K562 (cell line): ENCODE measurements around the gene NCAM2. TPM values are rescaled to one million over a fixed set of nuclear protein-coding genes. Genes with fewer than 3 reads are reported as not detected.

Experiments
- ATAC-seq: fragments of 200-7000 bp; cut with Tn5 transposase; 3 replicates; pipeline ENCODE4 v1.9.1; 2020; ENCODE audit warnings: moderate library complexity
- BruUV-seq: library from RNA; stranded (reverse); fragments of 400-500 nt; replicated peaks from 2 replicates; lab custom pipeline; 2021; lab: Mats Ljungman, UMichigan
- CTCF ChIA-PET: fragments of 300-600 bp; formaldehyde crosslinking; extraction: SDS; loops from one replicate; lab custom pipeline; 2021; ENCODE audit warnings: low intra/inter-chr PET ratio; lab: Yijun Ruan, JAX
- POLR2A ChIA-PET: fragments of 300-600, 350-650 bp; sonication (Branson Sonifier 250); formaldehyde crosslinking; extraction: SDS; loops from one replicate; lab custom pipeline; 2021; ENCODE audit warnings: antibody characterized with exemption, inconsistent platforms; lab: Yijun Ruan, JAX
- DNase-seq, 4 experiments: peaks; one replicate each; pipeline versions ENCODE4 v3.0.0 to v3.0.0-alpha.2; 2011 to 2018; ENCODE audit warnings: low spot score in 3 of 4, mixed read lengths in 3 of 4; ENCODE audit errors: extremely low read depth in 1 of 4
- FAIRE-seq: peaks from 2 replicates; lab custom pipeline; 2011; peaks lifted over from hg19 to GRCh38; lab: Jason Lieb, UNC
- H2AFZ ChIP-seq: 2 replicates; pipeline ENCODE4 v1.6.0; 2011; ENCODE audit warnings: low read depth, low read length, control low read depth, inconsistent platforms
- H3K27ac ChIP-seq: fragments of 200-600 bp; 3 replicates; pipeline ENCODE4 v1.8.0; 2011; ENCODE audit warnings: low read depth, mild to moderate bottlenecking, control low read depth, inconsistent platforms, low read length, moderate library complexity, mixed read lengths; ENCODE audit errors: extremely low read depth
- H3K27me3 ChIP-seq, 2 experiments: fragments of 300-600 bp in 1 of 2; 2 replicates in 1 of 2; 3 replicates in 1 of 2; pipeline versions ENCODE4 v1.6.0 to v1.8.0; 2011; ENCODE audit warnings: inconsistent platforms in 2 of 2, low read length in 2 of 2, mild to moderate bottlenecking in 1 of 2, mixed read lengths in 1 of 2, moderate library complexity in 1 of 2; ENCODE audit not compliant: control insufficient read depth in 2 of 2, insufficient read depth in 2 of 2
- H3K36me3 ChIP-seq: fragments of 300-600 bp; 3 replicates; pipeline ENCODE4 v1.8.0; 2011; ENCODE audit warnings: mild to moderate bottlenecking, low read length, inconsistent platforms; ENCODE audit not compliant: control insufficient read depth, insufficient read depth
- H3K4me1 ChIP-seq, 2 experiments: fragments of 200-600 bp in 1 of 2; replicated peaks in 1 of 2; 2 replicates in 1 of 2; 3 replicates in 1 of 2; pipeline versions ENCODE4 v1.5.1 to v1.8.0; 2011; ENCODE audit warnings: inconsistent platforms in 2 of 2, low read length in 2 of 2, mild to moderate bottlenecking in 1 of 2, mixed read lengths in 1 of 2, moderate library complexity in 1 of 2; ENCODE audit not compliant: control insufficient read depth in 2 of 2, insufficient read depth in 2 of 2
- H3K4me2 ChIP-seq: 2 replicates; pipeline ENCODE4 v1.6.1; 2011; ENCODE audit warnings: low read length, control low read depth, inconsistent platforms, mixed read lengths; ENCODE audit not compliant: insufficient read depth
- H3K4me3 ChIP-seq: fragments of 200-600 bp; sonication (generic), shearing (Covaris generic); 2 replicates; pipeline ENCODE4 v1.5.1; 2016; ENCODE audit warnings: control low read depth, inconsistent platforms
- H3K79me2 ChIP-seq: fragments of 200-600 bp; 3 replicates; pipeline ENCODE4 v1.8.0; 2011; ENCODE audit warnings: low read length, inconsistent platforms; ENCODE audit not compliant: control insufficient read depth, insufficient read depth
- H3K9ac ChIP-seq, 2 experiments: 2 replicates each; pipeline versions ENCODE4 v1.6.0 to v1.6.1; 2011; ENCODE audit warnings: low read depth in 2 of 2, low read length in 2 of 2, control low read depth in 1 of 2, inconsistent platforms in 1 of 2, mild to moderate bottlenecking in 1 of 2, mixed read lengths in 1 of 2; ENCODE audit not compliant: insufficient read depth in 1 of 2
- H3K9me1 ChIP-seq: one replicate; pipeline ENCODE4 v1.6.0; 2011; ENCODE audit warnings: inconsistent platforms, mild to moderate bottlenecking, low read length, moderate library complexity; ENCODE audit not compliant: control insufficient read depth, insufficient read depth
- H3K9me3 ChIP-seq: replicated peaks from 2 replicates; pipeline ENCODE4 v1.5.1; 2011; ENCODE audit warnings: low read depth, low read length, inconsistent platforms; ENCODE audit not compliant: control insufficient read depth, insufficient read depth
- H4K20me1 ChIP-seq: replicated peaks from 2 replicates; pipeline ENCODE4 v1.6.1; 2011; ENCODE audit warnings: low read length, inconsistent platforms, mixed read lengths; ENCODE audit not compliant: control insufficient read depth, insufficient read depth
- BCL6 ChIP-seq: fragments of 250-450 bp; sonication (Bioruptor Pico); IDR thresholded peaks from 2 replicates; pipeline ENCODE4 v1.4.0; 2020
- HDAC2 ChIP-seq: fragments of 450-650 bp; IDR thresholded peaks from 2 replicates; pipeline ENCODE4 v1.6.1; 2016; ENCODE audit warnings: mild to moderate bottlenecking
- HOXB6 ChIP-seq: fragments of 250-450 bp; sonication (Bioruptor Pico); IDR thresholded peaks from 2 replicates; pipeline ENCODE4 v1.5.1; 2022; ENCODE audit warnings: mild to moderate bottlenecking, borderline replicate concordance
- LCOR ChIP-seq: sonication (generic); formaldehyde crosslinking; IDR thresholded peaks from 2 replicates; pipeline ENCODE4 v1.8.0; 2022; ENCODE audit warnings: mild to moderate bottlenecking, missing genetic modification reagents
- MCM3 ChIP-seq: fragments of 450-650 bp; IDR thresholded peaks from 2 replicates; pipeline ENCODE4 v1.6.1; 2016
- MTA1 ChIP-seq: fragments of 450-650 bp; IDR thresholded peaks from 2 replicates; pipeline ENCODE4 v1.6.1; 2017; ENCODE audit warnings: borderline replicate concordance
- NCOA4 ChIP-seq: fragments of 450-650 bp; IDR thresholded peaks from 2 replicates; pipeline ENCODE4 v1.6.1; 2018; ENCODE audit warnings: mild to moderate bottlenecking; ENCODE audit not compliant: partially characterized antibody
- RBFOX2 ChIP-seq: fragments of 200-400 bp; formaldehyde crosslinking; IDR thresholded peaks from 2 replicates; pipeline ENCODE4 v1.6.1; 2017; ENCODE audit warnings: low read depth, mild to moderate bottlenecking, low read length, moderate library complexity
- RBM34 ChIP-seq: fragments of 200-400 bp; formaldehyde crosslinking; IDR thresholded peaks from 2 replicates; pipeline ENCODE4 v1.6.1; 2018; ENCODE audit warnings: low read length, borderline replicate concordance; ENCODE audit not compliant: insufficient read depth
- SMC3 ChIP-seq: conservative IDR thresholded peaks from 2 replicates; pipeline ENCODE4 v1.6.1; 2011; ENCODE audit warnings: low read depth, low read length, improper control_type of control experiment; ENCODE audit not compliant: insufficient read depth
- TARDBP ChIP-seq: fragments of 450-650 bp; IDR thresholded peaks from 2 replicates; pipeline ENCODE4 v1.6.1; 2016
- TEAD1 ChIP-seq, 2 experiments: fragments of 450-650 bp in 1 of 2; sonication (generic) in 1 of 2; formaldehyde crosslinking; IDR thresholded peaks; 2 replicates each; pipeline versions ENCODE4 v1.4.0 to v1.8.0; 2020 to 2022; ENCODE audit warnings: mild to moderate bottlenecking in 2 of 2, missing genetic modification reagents in 1 of 2
- ZNF165 ChIP-seq: fragments of 250-450 bp; sonication (Bioruptor Pico); IDR thresholded peaks from 2 replicates; pipeline ENCODE4 v1.4.0; 2020; ENCODE audit warnings: borderline replicate concordance
- WGBS: fragments of 100-300 bp; shearing (Covaris generic); methylation state at CpG from one replicate; pipeline ENCODE4 v1.1.6; 2016; ENCODE audit warnings: low coverage, mixed read lengths; ENCODE audit not compliant: insufficient coverage; ENCODE audit errors: missing lambda C conversion rate; 5-methylcytosine and 5-hydroxymethylcytosine counted together
- in situ Hi-C: fragments of 300-500 bp; cut with MboI; formaldehyde crosslinking; loops from 4 replicates; pipeline ENCODE4 v1.15.0; 2018; ENCODE audit warnings: inconsistent platforms, mixed read lengths
- intact Hi-C: fragments of 100-400 bp; cut with micrococcal nuclease; formaldehyde crosslinking; loops from 2 replicates; pipeline ENCODE4 v1.14.2; 2022
- polyA plus RNA-seq, 8 experiments: library from polyadenylated mRNA; depleted of rRNA in 4 of 8; stranded (reverse) in 5 of 8; unstranded in 3 of 8; fragments of >200 nt; fragmentation: Nextera tagmentation in 2 of 8; fragmentation: Illumina TruSeq in 1 of 8; extraction: Ambion mirVana in 2 of 8; extraction: Trizol in 1 of 8; gene quantifications; 2 replicates each; pipeline versions ENCODE4 v1.2.1 to v1.2.3, GENCODE V29; 2011 to 2014; ENCODE audit warnings: inconsistent platforms in 1 of 8, missing spikeins in 1 of 8
- total RNA-seq, 7 experiments: library from RNA; depleted of rRNA in 6 of 7; stranded (reverse); fragments of >200 nt in 6 of 7; fragmentation: Illumina TruSeq in 2 of 7; extraction: Trizol in 2 of 7; gene quantifications; 2 replicates each; pipeline versions ENCODE4 v1.2.1 to v1.2.3, GENCODE V29; 2011 to 2021; ENCODE audit warnings: low replicate concordance in 1 of 7
- TF ChIP-seq, protein P1 (sequence below), 2 experiments: fragments of 200-800 bp in 1 of 2; sonication (Bioruptor generic) in 1 of 2; sonication (generic) in 1 of 2; formaldehyde crosslinking in 1 of 2; IDR thresholded peaks in 1 of 2; conservative IDR thresholded peaks in 1 of 2; 2 replicates each; pipeline versions ENCODE4 v1.5.0 to v1.6.1; 2016 to 2020; ENCODE audit warnings: missing compliant biosample characterization in 1 of 2, missing genetic modification characterization in 1 of 2, missing genetic modification reagents in 1 of 2
- TF ChIP-seq, protein P2 (sequence below): IDR thresholded peaks from 2 replicates; pipeline ENCODE4 v1.6.1; 2012; ENCODE audit warnings: low read depth, low read length, improper control_type of control experiment, borderline replicate concordance
- TF ChIP-seq, protein P3 (sequence below), 2 experiments: IDR thresholded peaks; 2 replicates each; pipeline ENCODE4 v1.6.1; 2012; ENCODE audit warnings: improper control_type of control experiment in 2 of 2, low read depth in 2 of 2, low read length in 2 of 2, borderline replicate concordance in 1 of 2

Gene NCAM2
- total and polyA plus RNA-seq, 9 of the 15 experiments (the other 6 are each of a cell fraction or from before 2014, with no cell fraction given), result 14.0 to 58.2 (median 27.8) TPM

DNA sequence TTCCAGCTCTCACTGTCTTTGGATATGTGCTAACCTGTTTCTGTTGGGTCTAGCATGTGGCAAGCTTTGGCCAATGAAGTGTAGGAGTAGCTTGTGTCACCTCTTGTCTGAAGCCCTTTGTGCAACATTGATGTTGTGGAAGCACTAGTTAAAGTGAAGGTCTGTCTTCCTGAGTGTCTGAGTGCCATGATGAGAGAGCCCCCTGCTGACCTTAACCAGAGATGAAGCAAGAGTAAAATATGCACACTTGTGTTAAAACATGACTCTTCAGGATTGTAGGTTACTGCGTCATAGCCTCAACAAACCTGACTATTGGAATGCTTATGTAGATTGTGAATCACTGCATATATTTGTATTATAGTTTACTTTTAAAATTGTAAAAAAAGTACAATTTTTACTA, 103.7 kb downstream of the NCAM2 start:
- WGBS, result 10% methylated on average over 1 of the region's 1 CpG
- H3K9ac ChIP-seq, result no peak overlapping the region
- H3K36me3 ChIP-seq, result no peaks in the 10 kb centered on the region
- no peaks in the 10 kb centered on the region for H4K20me1 ChIP-seq
- ChIA-PET POLR2A (interaction anchor here (0.6 kb wide), 1 partner anchor 72 kb away, joined by 3 read pairs; no protein-coding TSS in a partner anchor), CTCF (interaction anchor here (1.4 to 1.6 kb wide), 2 partner anchors 98 to 102 kb away, joined by 8 to 13 read pairs; no protein-coding TSS in a partner anchor)
- intact Hi-C loops, result loop anchor here (1.0 kb wide), 1 partner anchor 99 kb away; no protein-coding TSS in a partner anchor
- no peaks in the 10 kb centered on the region for H3K79me2 ChIP-seq
- no peaks in the 10 kb centered on the region for H3K4me1 ChIP-seq
- BruUV-seq, result no TSS peak
- H3K27me3 ChIP-seq, result no peaks in the 10 kb centered on the region
- H3K4me3 ChIP-seq, result no peak overlapping the region
- no peak overlapping the region for H3K4me2 ChIP-seq
- H3K27ac ChIP-seq, result no peak overlapping the region
- no peak overlapping the region for H2AFZ ChIP-seq
- peak; percentile 10 to 66 (median 18) for DNase-seq
- peak; percentile 93 for ATAC-seq
- FAIRE-seq, result peak; percentile 85
- no peaks in the 10 kb centered on the region for H3K9me3 ChIP-seq
- no peaks in the 10 kb centered on the region for H3K9me1 ChIP-seq
- in situ Hi-C loops, result loop anchor here (10.0 kb wide), 1 partner anchor 97 kb away; no protein-coding TSS in a partner anchor
- no peak for TF ChIP-seq TARDBP
- TF ChIP-seq, protein P1, sequence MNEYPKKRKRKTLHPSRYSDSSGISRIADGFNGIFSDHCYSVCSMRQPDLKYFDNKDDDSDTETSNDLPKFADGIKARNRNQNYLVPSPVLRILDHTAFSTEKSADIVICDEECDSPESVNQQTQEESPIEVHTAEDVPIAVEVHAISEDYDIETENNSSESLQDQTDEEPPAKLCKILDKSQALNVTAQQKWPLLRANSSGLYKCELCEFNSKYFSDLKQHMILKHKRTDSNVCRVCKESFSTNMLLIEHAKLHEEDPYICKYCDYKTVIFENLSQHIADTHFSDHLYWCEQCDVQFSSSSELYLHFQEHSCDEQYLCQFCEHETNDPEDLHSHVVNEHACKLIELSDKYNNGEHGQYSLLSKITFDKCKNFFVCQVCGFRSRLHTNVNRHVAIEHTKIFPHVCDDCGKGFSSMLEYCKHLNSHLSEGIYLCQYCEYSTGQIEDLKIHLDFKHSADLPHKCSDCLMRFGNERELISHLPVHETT (CRISPR knock-in tag; conservative IDR thresholded peaks at IDR 0.05 in 1 of 2, IDR thresholded peaks at IDR 0.05 in 1 of 2), result no peak
- TF ChIP-seq LCOR (CRISPR knock-in tag), result no peak
- TF ChIP-seq TEAD1 (CRISPR knock-in tag; IDR thresholded peaks at IDR 0.05), result no peak
- no peak for TF ChIP-seq RBM34
- TF ChIP-seq ZNF165 (CRISPR knock-in tag), result no peak
- TF ChIP-seq, protein P2, sequence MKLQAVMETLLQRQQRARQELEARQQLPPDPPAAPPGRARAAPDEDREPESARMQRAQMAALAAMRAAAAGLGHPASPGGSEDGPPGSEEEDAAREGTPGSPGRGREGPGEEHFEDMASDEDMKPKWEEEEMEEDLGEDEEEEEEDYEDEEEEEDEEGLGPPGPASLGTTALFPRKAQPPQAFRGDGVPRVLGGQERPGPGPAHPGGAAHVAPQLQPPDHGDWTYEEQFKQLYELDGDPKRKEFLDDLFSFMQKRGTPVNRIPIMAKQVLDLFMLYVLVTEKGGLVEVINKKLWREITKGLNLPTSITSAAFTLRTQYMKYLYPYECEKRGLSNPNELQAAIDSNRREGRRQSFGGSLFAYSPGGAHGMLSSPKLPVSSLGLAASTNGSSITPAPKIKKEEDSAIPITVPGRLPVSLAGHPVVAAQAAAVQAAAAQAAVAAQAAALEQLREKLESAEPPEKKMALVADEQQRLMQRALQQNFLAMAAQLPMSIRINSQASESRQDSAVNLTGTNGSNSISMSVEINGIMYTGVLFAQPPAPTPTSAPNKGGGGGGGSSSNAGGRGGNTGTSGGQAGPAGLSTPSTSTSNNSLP, result no peak
- no peak for TF ChIP-seq NCOA4
- TF ChIP-seq, protein P3, sequence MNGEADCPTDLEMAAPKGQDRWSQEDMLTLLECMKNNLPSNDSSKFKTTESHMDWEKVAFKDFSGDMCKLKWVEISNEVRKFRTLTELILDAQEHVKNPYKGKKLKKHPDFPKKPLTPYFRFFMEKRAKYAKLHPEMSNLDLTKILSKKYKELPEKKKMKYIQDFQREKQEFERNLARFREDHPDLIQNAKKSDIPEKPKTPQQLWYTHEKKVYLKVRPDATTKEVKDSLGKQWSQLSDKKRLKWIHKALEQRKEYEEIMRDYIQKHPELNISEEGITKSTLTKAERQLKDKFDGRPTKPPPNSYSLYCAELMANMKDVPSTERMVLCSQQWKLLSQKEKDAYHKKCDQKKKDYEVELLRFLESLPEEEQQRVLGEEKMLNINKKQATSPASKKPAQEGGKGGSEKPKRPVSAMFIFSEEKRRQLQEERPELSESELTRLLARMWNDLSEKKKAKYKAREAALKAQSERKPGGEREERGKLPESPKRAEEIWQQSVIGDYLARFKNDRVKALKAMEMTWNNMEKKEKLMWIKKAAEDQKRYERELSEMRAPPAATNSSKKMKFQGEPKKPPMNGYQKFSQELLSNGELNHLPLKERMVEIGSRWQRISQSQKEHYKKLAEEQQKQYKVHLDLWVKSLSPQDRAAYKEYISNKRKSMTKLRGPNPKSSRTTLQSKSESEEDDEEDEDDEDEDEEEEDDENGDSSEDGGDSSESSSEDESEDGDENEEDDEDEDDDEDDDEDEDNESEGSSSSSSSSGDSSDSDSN (IDR thresholded peaks at IDR 0.05; ENCODE audit: borderline replicate concordance in 1 of 2, low read depth in 2 of 2, low read length in 2 of 2), result no peak
- no peak for TF ChIP-seq RBFOX2
- TF ChIP-seq HOXB6 (CRISPR knock-in tag), result no peak
- TF ChIP-seq MCM3, result no peak
- TF ChIP-seq HDAC2, result no peak
- TF ChIP-seq BCL6 (CRISPR knock-in tag), result no peak
- TF ChIP-seq MTA1, result no peak
- peak; percentile 56; the same call in 1 of the 2 replicates for TF ChIP-seq SMC3
